ENCODE measurements around the gene CAMKMT. TPM values are rescaled to one million over a fixed set of nuclear protein-coding genes. Genes with fewer than 3 reads are reported as not detected.

The CAMKMT gene
- total RNA-seq, 1 experiment from 2014 or later = 17.4 TPM

GRCh38 chr2:44671916-44672315 is 310.2 kb downstream of the CAMKMT start:
- Histone ChIP-seq H3K23me2 (ENCODE audit: insufficient read length, low read depth, low read length, poor library complexity, severe bottlenecking) (no peaks in the 10 kb centered on the region), H3K23ac (ENCODE audit: insufficient read length, low read depth, low read length) (no peak overlapping the region), H2BK15ac (ENCODE audit: low read depth, low read length) (no peak overlapping the region), H3K9me3 (ENCODE audit: control insufficient read depth, low read depth, low read length) (no peaks in the 10 kb centered on the region), H3K56ac (ENCODE audit: insufficient read length, low read depth, low read length) (no peak overlapping the region), H3K79me2 (ENCODE audit: insufficient read depth, low read length) (no peaks in the 10 kb centered on the region), H3K27ac (ENCODE audit: insufficient read length, low read depth, low read length) (no peak overlapping the region), H3K4me1 (ENCODE audit: insufficient read depth, low read length) (peaks cover 5% of the 10 kb centered on the region; the same call in 1 of the 2 replicates), H4K8ac (replicated peaks; ENCODE audit: insufficient read length, low read depth, low read length) (no peak overlapping the region), H3K18ac (ENCODE audit: insufficient read length, low read depth, low read length) (no peak overlapping the region), H2BK20ac (ENCODE audit: low read depth, low read length, poor library complexity, severe bottlenecking) (no peak overlapping the region), H3K4me2 (ENCODE audit: insufficient read depth, insufficient read length, low read length) (no peak overlapping the region), H4K91ac (ENCODE audit: insufficient read length, low read depth, low read length) (no peak overlapping the region), H2AK5ac (ENCODE audit: insufficient read length, low read length) (no peak overlapping the region), H2BK5ac (ENCODE audit: insufficient read length, low read length) (no peak overlapping the region), H3K27me3 (ENCODE audit: insufficient read depth, low read length) (no peaks in the 10 kb centered on the region), H2BK120ac (ENCODE audit: low read depth, low read length, poor library complexity, severe bottlenecking) (no peak overlapping the region), H2AFZ (ENCODE audit: low read length) (no peak overlapping the region), H4K5ac (ENCODE audit: insufficient read length, low read depth, low read length) (no peak overlapping the region), H3K79me1 (ENCODE audit: insufficient read depth, low read depth, low read length, poor library complexity, severe bottlenecking) (no peaks in the 10 kb centered on the region), H2BK12ac (ENCODE audit: insufficient read length, low read depth, low read length) (no peak overlapping the region), H3K9ac (ENCODE audit: extremely low read depth, insufficient read length, low read length) (no peak overlapping the region), H3K4ac (ENCODE audit: low read depth, low read length) (no peak overlapping the region), H4K20me1 (ENCODE audit: control insufficient read depth, insufficient read depth, insufficient read length) (no peaks in the 10 kb centered on the region), H3T11ph (ENCODE audit: low read length) (no peak overlapping the region), H3K14ac (ENCODE audit: insufficient read depth, low read length) (no peak overlapping the region)
- no peak overlapping the region for H3K4me3 Mint-ChIP-seq
- H3K9me3 Mint-ChIP-seq = no peaks in the 10 kb centered on the region
- WGBS (ENCODE audit: extremely low coverage, insufficient read length, low lambda C conversion rate) = no CpG with 5 or more reads among the region's 5 CpGs
- DNase-seq = no peak
- TF ChIP-seq CTCF (conservative IDR thresholded peaks at IDR 0.05) = no peak
- H3K36me3 Mint-ChIP-seq (ENCODE audit: insufficient read depth in 1 of 3, low read depth in 3 of 3) = no peaks in the 10 kb centered on the region
- H3K4me1 Mint-ChIP-seq = peaks cover 15 to 20% of the 10 kb centered on the region in 2 experiments
- no peaks in the 10 kb centered on the region for H3K27me3 Mint-ChIP-seq (ENCODE audit: low read depth)
- H3K27ac Mint-ChIP-seq = peak overlapping the region in 1 of 3 experiments; percentile 68; a peak in 2 of 7 replicates

Measured in H9 (cell line).